Endothelial cell of umbilical vein (primary cell): ENCODE measurements around the gene SFI1.
A peak's percentile ranks its signal among the peaks of the same experiment; 100 is the strongest.

Experiments
- EZH2 ChIP-seq: IDR thresholded peaks from 2 replicates; pipeline ENCODE4 v1.6.1; 2012; ENCODE audit warnings: borderline replicate concordance, low read depth, mild to moderate bottlenecking, moderate library complexity, low read length, inconsistent platforms; ENCODE audit not compliant: severe bottlenecking
- GATA2 ChIP-seq: IDR thresholded peaks from 2 replicates; pipeline ENCODE4 v1.7.0; 2011; ENCODE audit warnings: low read depth, mild to moderate bottlenecking, moderate library complexity, mixed read lengths, low read length; ENCODE audit not compliant: insufficient read length, insufficient read depth
- JUN ChIP-seq: IDR thresholded peaks from 2 replicates; pipeline ENCODE4 v1.6.1; 2011; ENCODE audit warnings: borderline replicate concordance, low read depth; ENCODE audit not compliant: insufficient read length, insufficient read depth
- MYC ChIP-seq: IDR thresholded peaks from one replicate; pipeline ENCODE4 v1.6.1; 2011; ENCODE audit warnings: mild to moderate bottlenecking, low read depth, low read length
- POLR2A ChIP-seq: IDR thresholded peaks from 2 replicates; pipeline ENCODE4 v1.6.1; 2012; ENCODE audit warnings: low read depth, mild to moderate bottlenecking, control low read depth, low read length
- POLR2AphosphoS5 ChIP-seq: IDR thresholded peaks from 2 replicates; pipeline ENCODE4 v1.6.1; 2012; ENCODE audit warnings: low read depth, mild to moderate bottlenecking, control low read depth, low read length, moderate library complexity; ENCODE audit not compliant: insufficient read depth
- TF ChIP-seq, protein P1 (sequence below), 2 donors: IDR thresholded peaks; 1 replicate in 1 of 2; 2 replicates in 1 of 2; pipeline ENCODE4 v1.5.1; 2011; ENCODE audit warnings: low read length in 2 of 2, mild to moderate bottlenecking in 2 of 2, moderate library complexity in 2 of 2, control low read depth in 1 of 2, inconsistent platforms in 1 of 2, low read depth in 1 of 2; ENCODE audit not compliant: insufficient read depth in 1 of 2; ENCODE audit errors: extremely low read depth in 1 of 2
- TF ChIP-seq, protein P2 (sequence below): IDR thresholded peaks from 2 replicates; pipeline ENCODE4 v1.6.1; 2011; ENCODE audit not compliant: insufficient read depth, insufficient read length

DNA sequence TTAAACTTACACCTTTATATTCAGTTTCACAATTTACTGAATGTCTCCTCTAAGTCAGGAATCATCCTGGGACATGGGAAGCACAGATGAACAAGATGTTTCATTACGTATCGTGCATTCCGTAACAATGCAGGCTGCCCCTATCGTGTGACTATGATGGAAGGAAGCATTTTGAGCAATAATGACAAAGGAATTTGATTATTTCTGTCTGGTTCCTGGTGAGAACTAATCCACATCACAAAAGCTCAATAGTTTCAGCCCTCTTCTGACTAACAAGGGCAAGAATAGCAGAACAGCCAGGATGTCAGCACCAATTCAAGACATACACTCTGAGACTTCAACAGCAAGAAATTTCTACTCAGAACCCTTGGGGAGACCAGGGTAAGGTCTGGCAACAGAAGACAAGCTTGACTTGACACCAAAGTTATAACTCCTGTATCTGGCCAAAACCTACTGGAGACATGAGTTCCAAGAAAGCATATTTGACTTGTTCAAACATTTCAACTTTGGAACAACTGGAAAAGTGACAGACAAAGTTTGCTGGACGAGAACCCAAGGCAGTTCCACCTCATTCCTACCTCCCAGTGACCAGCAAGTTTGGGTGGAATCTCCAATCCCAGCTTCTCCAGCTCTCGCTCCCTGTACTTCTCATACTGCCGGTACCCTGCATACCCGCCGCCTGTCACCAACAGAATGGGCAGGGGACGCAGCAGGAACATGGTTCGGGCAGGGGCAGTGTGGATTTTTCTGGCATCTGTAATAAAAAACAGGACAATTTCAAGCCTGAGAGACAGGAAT, 151.4 kb downstream of the SFI1 start:
- no peak for TF ChIP-seq POLR2AphosphoS5
- TF ChIP-seq, protein P1, sequence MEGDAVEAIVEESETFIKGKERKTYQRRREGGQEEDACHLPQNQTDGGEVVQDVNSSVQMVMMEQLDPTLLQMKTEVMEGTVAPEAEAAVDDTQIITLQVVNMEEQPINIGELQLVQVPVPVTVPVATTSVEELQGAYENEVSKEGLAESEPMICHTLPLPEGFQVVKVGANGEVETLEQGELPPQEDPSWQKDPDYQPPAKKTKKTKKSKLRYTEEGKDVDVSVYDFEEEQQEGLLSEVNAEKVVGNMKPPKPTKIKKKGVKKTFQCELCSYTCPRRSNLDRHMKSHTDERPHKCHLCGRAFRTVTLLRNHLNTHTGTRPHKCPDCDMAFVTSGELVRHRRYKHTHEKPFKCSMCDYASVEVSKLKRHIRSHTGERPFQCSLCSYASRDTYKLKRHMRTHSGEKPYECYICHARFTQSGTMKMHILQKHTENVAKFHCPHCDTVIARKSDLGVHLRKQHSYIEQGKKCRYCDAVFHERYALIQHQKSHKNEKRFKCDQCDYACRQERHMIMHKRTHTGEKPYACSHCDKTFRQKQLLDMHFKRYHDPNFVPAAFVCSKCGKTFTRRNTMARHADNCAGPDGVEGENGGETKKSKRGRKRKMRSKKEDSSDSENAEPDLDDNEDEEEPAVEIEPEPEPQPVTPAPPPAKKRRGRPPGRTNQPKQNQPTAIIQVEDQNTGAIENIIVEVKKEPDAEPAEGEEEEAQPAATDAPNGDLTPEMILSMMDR (IDR thresholded peaks at IDR 0.05; ENCODE audit: extremely low read depth in 1 of 2, insufficient read depth in 1 of 2, low read depth in 1 of 2, low read length in 2 of 2): no peak
- TF ChIP-seq POLR2A: no peak
- TF ChIP-seq EZH2: no peak
- no peak for TF ChIP-seq MYC
- TF ChIP-seq GATA2: no peak
- TF ChIP-seq, protein P2, sequence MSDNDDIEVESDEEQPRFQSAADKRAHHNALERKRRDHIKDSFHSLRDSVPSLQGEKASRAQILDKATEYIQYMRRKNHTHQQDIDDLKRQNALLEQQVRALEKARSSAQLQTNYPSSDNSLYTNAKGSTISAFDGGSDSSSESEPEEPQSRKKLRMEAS: no peak
- peak; percentile 53 for TF ChIP-seq JUN
